NCI-H128 (cell line): ENCODE measurements around the gene RPS5.
"Not testable (repeated sequence)": the region's sequence is repeated elsewhere in the genome, so short reads cannot be mapped to it uniquely, and the experiment has no call there.

Experiments
- DNase-seq: peaks from one replicate; lab custom pipeline; 2025; ENCODE audit not compliant: unreplicated experiment; lab: John Stamatoyannopoulos, UW

Gene RPS5

DNA sequence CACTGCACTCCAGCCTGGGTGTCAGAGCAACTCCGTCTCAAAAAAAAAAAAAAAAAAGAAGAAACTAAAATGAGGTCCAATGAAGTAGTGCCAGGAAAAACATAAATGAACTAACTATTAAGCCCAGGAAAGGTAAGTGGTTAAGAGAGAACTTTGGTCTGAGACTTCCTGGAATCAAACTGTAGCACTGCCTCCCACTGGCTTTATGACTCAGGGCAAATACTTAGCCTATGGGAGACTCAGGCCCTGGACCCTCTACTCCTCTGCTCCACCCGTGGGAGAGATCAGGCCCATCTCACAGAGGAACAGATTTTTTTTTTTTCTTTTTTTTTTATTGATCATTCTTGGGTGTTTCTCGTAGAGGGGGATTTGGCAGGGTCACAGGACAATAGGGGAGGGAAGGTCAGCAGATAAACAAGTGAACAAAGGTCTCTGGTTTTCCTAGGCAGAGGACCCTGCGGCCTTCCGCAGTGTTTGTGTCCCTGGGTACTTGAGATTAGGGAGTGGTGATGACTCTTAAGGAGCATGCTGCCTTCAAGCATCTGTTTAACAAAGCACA is 16.9 kb downstream of the RPS5 start:
- DNase-seq, result not testable (repeated sequence)

DNA sequence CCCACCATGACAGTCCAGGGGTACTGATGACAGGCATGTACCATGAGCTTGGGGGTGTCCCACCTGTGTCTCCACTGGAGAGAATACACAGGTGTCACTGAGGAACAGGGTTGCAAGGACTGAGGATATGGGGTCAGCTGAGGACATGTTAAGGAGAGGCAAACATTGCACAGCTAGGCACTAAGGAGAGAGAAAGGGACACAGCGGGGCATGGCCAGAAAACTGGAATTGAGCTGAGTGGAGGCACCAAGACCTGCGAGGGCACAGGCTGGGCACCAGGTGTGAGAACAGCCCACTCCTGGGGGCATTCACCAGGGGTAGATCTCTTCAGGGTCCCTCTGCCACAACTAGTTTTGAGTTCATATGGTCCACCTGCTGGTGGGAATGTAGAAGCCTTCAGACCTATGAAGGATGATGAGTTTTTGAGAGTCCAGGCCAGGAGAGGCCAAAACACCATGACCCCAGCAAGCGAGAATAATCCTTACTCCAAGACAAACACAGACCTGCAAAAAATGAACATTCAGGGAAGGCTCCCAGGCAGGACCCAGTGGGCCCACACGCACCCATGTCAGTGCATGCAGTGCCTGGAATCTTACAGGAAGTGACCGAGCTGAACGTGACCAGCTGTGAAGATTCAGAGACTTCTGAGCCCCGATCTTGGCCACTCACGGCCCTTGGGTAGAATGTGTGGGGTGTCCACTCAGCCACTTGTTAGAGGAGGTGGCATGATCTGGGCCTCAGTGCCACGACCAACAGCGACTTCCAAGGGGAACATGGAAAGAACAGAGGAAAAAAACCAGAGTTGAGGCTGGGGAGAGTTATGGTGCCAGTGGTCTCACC is 20.0 kb downstream of the RPS5 start:
- no peak for DNase-seq

DNA sequence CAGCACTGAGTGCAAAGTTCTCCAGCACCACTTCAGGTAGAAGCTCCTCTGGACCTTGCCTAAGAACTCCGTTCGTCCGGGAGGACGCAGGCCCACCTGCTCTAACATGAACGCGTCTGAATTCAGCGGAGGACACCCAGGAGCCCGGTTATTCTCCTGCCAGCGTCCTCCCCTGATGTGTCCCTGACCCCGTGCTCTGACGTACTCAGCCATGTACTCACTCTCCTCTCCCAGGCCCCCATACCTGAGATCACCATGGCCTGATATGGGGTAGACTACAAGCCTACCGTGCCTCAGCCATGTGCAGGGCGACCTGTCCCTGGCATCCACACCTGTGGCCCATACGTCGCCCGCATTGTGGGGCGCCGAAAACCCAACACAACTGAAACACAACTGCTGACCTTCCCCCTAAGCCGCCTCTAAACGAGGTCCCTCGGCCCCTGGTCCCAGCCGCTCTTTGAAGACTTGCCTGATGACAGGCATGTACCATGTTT is 20.6 kb downstream of the RPS5 start:
- no peak for DNase-seq

DNA sequence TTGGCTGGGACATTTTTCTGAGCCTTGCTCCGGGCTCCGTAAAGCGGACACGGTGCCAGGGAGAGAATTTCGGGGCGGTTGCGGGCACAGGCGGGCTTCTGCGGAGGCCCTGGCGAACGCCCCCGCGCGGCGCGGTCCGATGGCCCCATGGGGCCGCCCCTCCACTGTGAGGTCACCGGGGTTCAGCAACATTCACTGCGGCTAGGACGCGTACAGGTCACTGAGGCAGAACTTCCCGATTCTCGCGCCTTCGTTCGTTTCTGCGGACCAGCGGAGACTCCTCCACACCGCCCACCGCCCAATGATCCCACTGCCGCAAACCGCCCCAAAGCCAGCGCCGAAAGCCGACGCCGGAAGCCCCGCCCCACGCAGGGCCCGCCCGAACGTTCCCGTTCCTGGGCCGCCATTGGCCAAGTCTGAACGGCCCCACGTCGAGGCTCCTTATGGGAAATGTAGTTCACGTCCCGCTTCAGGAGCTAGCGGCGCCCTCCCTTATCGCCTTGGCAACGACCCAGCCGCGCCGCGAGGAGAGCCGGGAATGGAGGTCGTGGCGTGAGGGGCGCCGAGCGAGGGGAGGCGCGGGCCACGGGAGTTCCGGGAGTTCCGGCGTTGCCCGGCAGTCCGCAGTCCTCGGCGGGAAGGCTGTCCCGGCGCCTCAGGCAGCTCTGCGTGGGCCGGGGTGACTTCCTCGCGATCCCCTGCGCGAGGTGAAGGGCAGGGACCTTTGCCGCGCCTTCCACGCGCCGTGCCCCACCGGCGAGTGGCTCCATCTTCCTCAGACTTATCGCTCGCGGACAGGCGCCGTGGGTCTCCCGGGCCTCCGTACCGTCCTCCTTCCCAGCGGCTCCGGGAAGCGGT is 21.3 kb downstream of the RPS5 start, which contains the start of gene ZNF584:
ZNF584 (plus strand) TSS at position 498 of the 858 bp plus-strand sequence. CDS start 499 bp downstream, outside the sequence.
- DNase-seq, result peak; percentile 96

DNA sequence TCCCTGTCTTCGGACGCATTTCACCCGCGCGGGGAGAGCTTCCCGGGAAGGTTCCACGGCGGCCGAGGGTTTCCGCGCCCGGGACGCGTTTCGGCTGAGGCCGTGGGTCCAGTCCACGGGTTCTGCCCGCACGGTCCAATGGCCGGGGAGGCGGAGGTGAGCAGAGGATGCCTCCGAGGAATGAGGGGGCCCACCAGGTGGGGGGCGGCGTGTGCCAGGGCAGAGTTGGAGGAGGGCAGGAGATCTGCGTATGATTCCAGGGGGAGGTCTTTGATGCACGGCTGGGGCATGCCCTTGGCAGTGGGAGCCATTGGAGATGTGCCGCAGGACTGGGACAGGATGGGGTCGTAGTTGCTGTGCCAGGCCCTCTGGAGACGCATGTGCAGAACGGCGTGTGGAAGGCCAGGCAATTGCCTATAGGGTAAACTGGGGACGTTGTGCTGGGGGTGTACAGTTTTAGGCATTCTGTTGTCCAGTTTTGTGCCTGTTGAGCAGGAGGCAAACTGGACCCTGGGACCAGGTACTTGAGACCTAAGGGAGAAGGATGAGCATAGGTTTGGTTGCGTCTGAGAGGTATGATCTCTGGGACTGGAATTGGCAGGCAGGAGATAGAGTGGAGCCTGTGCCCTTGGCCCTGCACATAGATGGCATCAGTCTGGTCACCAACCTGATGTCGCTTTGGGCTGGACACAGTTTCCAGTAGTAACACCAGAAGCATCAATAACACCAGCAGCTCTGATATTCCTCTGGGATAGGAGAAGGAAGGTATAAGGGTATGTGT is 22.1 kb downstream of the RPS5 start:
- DNase-seq, result no peak

DNA sequence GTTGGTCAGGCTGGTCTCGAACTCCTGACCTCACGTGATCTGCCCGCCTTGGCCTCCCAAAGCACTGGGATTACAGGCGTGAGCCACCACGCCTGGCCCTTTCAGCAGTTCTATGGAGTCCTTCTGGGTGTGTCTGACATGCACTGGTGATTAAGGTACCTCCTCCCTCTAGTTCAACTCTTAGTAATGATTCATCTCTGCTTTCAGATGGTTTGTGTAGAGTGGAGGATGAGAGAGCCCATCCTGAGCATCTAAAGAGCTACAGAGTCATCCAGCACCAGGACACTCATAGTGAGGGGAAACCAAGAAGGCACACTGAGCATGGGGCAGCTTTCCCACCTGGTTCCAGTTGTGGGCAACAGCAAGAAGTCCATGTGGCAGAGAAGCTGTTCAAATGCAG is 29.5 kb downstream of the RPS5 start:
- no peak for DNase-seq

DNA sequence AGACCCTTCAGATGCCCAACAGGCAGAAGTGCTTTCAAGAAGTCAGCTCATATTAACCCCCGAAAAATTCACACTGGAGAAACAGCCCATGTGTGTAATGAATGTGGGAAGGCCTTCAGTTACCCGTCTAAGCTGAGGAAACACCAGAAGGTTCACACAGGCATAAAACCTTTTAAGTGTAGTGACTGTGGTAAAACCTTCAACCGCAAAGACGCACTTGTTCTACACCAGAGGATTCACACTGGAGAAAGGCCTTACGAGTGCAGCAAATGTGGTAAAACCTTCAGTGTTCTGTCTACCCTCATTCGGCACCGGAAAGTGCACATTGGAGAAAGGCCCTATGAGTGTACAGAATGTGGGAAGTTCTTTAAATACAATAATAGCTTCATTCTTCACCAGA is 30.0 kb downstream of the RPS5 start:
- DNase-seq, result no peak

DNA sequence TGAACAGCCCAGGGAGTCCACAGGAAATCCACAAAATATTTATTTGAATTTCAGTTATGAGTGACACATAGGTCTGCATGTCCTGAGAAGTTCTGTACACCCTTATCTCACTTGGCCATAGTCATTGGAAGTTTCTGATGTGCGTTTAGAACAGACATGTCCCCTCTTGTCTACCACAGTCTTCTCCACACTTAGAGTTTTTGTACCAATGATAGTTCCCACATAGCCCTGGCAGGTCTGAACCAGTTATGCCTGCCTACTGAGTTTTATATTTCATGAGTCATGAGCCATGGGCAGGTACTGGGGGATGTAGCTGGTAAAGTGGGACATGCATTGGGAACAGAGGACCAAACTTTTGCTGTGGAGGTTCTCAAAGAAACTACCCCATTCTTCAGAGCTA is 41.5 kb downstream of the RPS5 start:
- DNase-seq, result no peak

DNA sequence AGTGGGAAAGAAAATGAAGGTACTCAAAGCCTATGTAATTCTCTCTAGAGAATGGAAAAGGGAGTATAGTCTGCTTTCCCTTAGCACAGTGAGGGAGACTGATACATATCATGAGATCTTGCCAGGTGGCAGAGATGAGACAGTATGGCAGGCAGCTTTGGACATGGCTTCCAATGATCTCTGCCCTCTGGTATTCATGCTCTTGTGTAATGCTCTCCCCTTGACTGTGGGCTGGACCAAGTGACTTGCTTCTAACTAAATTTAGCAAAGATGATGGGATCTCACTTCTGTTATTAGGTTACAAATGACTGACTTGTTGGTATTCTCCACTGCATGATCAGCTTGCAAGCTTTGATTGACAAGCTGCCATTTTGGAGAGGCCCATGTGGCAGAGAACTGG is 42.7 kb downstream of the RPS5 start:
- no peak for DNase-seq

DNA sequence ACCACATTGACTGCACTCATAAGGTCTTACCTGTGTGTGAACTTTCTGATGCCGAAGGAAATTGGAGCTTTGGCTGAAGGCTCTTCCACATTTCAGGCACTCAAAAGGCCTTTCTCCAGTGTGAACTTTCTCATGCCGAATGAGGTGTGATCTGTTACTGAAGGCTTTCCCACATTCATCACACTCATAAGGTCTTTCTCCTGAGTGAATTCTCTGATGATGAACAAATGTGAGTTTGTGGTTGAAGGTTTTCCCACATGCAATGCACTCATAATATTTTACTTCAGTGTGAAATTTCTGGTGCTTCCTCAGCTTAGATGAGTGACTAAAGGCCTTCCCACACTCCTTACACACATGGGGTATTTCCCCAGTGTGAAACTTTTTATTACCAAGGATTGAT is 47.1 kb downstream of the RPS5 start:
- DNase-seq, result no peak

DNA sequence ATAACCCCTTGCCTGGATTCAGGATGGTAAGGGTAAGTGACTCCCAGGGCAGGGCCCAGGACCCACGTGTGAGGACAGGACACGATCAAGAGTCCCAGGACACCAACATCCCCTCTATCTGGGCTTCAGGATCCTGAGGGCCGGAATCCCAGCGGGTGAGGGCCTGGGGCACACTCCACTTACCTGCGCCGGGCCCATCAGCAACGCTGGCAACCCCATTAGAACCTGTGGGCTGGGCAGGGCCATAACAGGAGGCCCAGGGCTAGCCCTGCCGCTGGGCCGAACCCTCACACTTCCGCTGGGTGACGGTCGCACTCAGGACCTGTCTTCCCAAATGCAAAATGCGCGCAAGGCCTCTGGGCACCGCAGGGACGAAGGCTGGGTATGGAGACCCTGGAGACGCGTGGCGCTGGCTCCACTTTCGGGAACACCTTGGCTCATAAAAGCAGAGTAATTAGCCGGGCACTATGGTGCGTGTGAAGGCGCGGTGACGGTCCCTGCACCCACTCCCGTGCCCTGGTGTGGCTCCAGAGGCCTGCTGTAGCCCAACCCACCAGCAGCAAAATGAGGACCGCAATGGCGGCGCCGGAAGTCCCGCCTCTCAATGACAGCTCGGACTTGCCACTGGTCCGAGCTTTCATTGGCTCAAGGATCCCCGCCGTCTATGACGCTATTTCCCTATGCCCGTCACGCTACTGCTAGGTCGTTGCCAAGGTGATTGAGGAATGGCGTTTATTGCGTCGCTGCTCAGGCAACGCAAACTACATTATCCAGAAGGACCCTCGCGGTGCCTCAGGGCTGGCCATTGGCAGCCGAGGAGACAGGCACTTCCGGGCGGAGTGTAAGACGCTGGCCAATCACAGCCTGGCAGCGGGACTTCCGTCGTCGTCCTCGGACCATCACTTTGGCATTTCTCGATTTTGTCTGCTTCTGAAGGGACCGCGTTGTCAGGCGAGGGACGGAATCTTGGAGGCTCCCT is 52.8 kb downstream of the RPS5 start, which contains the start of gene ZNF132:
ZNF132 (minus strand) TSS at position 578 of the 979 bp plus-strand sequence; CDS start at position 246, 332 bp downstream.
- DNase-seq, result no peak

DNA sequence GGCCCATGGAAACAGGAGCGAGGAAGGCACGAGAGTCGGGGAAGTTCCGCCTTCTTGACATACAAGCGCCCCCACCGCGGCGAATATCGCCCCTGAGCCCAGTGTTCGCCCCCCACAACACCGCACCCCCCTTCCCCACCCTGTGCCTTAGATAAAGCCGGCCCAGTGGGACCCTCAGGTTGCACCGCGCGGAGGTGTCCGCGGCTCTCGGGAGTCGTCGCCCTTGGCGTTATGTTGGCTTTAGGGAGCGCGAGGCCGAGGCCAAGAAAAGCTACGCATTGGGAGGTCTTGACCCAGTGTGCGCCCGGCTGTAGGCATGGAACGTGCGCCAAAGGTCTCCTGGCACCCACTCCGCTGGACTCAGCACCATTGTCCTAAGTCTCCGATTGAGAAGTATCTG is 53.5 kb downstream of the RPS5 start:
- DNase-seq, result no peak

DNA sequence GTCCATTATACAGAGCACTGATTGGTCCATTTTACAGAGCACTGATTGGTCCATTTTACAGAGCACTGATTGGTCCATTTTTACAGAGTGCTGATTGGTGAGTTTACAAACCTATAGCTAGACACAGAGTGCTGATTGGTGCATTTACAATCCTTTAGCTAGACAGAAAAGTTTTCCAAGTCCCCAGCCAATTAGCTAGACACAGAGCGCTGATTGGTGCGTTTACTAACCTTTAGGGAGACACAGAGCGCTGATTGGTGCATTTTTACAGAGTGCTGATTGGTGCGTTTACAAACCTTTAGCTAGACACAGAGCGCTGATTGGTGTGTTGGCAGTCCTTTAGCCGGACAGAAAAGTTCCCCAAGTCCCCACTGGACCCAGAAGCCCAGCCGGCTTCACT is 55.9 kb downstream of the RPS5 start:
- DNase-seq, result not testable (repeated sequence)
